Suprapubic skin (tissue), 4 donors: ENCODE results near the gene USP6NL. TPM values are rescaled to one million over a fixed set of nuclear protein-coding genes. Genes with fewer than 3 reads are reported as not detected.
A peak's percentile ranks its signal among the peaks of the same experiment; 100 is the strongest.

Experiments used
- DNase-seq, 2 donors: peaks; one replicate each; pipeline ENCODE4 v3.0.0-alpha.2; 2019; ENCODE audit warnings: low spot score in 2 of 2
- H3K27ac ChIP-seq: fragments of 200-600 bp; sonication (generic); one replicate; pipeline ENCODE4 v1.5.1; 2019
- H3K27me3 ChIP-seq: fragments of 200-600 bp; sonication (generic); one replicate; pipeline ENCODE4 v1.5.1; 2019
- H3K36me3 ChIP-seq: fragments of 200-600 bp; sonication (generic); one replicate; pipeline ENCODE4 v1.5.1; 2019
- H3K4me1 ChIP-seq: fragments of 200-600 bp; sonication (generic); one replicate; pipeline ENCODE4 v1.5.1; 2019
- H3K4me3 ChIP-seq: fragments of 200-600 bp; sonication (generic); one replicate; pipeline ENCODE4 v1.5.1; 2019; ENCODE audit warnings: mild to moderate bottlenecking
- H3K9me3 ChIP-seq: fragments of 200-600 bp; sonication (generic); one replicate; pipeline ENCODE4 v1.5.1; 2019
- EP300 ChIP-seq: sonication (generic); formaldehyde crosslinking; IDR thresholded peaks from one replicate; pipeline ENCODE4 v1.6.1; 2017; ENCODE audit warnings: antibody characterized with exemption
- POLR2A ChIP-seq, 2 donors: fragments of 450-650 bp; IDR thresholded peaks; one replicate each; pipeline ENCODE4 v1.6.1; 2017; ENCODE audit warnings: antibody characterized with exemption in 2 of 2, mild to moderate bottlenecking in 2 of 2, moderate library complexity in 2 of 2
- POLR2AphosphoS5 ChIP-seq, 3 donors: sonication (generic); formaldehyde crosslinking; IDR thresholded peaks; one replicate each; pipeline ENCODE4 v1.6.1; 2017; ENCODE audit warnings: antibody characterized with exemption in 3 of 3
- WGBS: methylation state at CpG from one replicate; pipeline ENCODE4 v1.1.5; 2018; 5-methylcytosine and 5-hydroxymethylcytosine counted together
- total RNA-seq, 4 donors: library from RNA; depleted of rRNA; stranded (reverse); fragments of >200 nt; gene quantifications; one replicate each; pipeline ENCODE4 v1.1.0, GENCODE V29; 2016
- TF ChIP-seq, protein P1 (sequence below), 2 donors: fragments of 200-600 bp in 1 of 2; fragments of 450-650 bp in 1 of 2; sonication (generic) in 1 of 2; IDR thresholded peaks; one replicate each; pipeline ENCODE4 v1.5.1; 2016 to 2019; ENCODE audit warnings: antibody characterized with exemption in 2 of 2, mild to moderate bottlenecking in 1 of 2, moderate library complexity in 1 of 2

The USP6NL gene
- total RNA-seq, 4 donors from 2014 or later: 23.2 to 33.8 (median 27.7) TPM

DNA sequence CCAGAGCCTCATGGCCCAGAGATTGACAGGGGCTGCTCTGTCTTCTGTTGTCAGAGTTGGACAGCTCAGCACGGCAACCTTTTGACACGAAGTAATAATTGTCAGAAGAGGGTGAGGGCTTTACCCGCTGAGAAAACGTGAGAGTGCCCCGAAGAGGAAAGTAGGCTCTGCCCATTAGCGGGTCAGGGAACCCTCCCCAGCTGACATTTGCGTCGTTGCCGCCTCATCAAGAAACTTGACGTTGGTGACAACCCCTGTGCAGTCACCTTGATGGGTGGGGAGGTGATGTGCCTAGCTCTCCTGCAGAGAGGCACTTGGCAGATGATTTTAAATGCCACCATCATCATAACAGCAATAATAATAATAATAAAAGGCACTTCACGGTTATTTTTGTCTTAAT, 202.1 kb downstream of the USP6NL start:
- H3K36me3 ChIP-seq: no peaks in the 10 kb centered on the region
- peak; percentile 13 to 31 for DNase-seq
- 87% methylated on average over 11 of the region's 11 CpGs for WGBS
- TF ChIP-seq POLR2A (IDR thresholded peaks at IDR 0.05) (no peak), POLR2AphosphoS5 (IDR thresholded peaks at IDR 0.05) (no peak), EP300 (no peak)
- TF ChIP-seq, protein P1, sequence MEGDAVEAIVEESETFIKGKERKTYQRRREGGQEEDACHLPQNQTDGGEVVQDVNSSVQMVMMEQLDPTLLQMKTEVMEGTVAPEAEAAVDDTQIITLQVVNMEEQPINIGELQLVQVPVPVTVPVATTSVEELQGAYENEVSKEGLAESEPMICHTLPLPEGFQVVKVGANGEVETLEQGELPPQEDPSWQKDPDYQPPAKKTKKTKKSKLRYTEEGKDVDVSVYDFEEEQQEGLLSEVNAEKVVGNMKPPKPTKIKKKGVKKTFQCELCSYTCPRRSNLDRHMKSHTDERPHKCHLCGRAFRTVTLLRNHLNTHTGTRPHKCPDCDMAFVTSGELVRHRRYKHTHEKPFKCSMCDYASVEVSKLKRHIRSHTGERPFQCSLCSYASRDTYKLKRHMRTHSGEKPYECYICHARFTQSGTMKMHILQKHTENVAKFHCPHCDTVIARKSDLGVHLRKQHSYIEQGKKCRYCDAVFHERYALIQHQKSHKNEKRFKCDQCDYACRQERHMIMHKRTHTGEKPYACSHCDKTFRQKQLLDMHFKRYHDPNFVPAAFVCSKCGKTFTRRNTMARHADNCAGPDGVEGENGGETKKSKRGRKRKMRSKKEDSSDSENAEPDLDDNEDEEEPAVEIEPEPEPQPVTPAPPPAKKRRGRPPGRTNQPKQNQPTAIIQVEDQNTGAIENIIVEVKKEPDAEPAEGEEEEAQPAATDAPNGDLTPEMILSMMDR (IDR thresholded peaks at IDR 0.05): no peak
- no peaks in the 10 kb centered on the region for H3K9me3 ChIP-seq
- H3K4me3 ChIP-seq: no peak overlapping the region
- H3K27me3 ChIP-seq: no peaks in the 10 kb centered on the region
- H3K4me1 ChIP-seq: no peaks in the 10 kb centered on the region
- no peak overlapping the region for H3K27ac ChIP-seq

DNA sequence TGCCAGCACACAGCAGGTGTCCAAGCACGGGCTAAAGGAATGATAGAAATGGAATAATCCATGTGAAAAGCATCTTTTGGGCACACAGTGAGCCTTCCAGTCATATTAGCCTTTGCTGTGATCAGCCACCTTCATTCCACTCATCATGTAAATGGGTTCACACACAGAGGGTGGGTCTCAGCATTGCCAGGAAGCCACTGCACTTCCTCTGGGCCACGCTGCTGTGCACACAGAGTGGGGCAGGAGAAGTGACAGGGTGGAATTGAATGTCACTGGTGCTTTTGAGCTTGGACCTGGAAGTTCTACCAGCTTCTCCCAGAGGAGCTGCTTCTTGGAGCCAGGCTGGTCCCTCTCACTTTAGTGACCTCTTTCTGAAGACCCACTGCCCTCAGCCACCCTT, 203.5 kb downstream of the USP6NL start:
- no peaks in the 10 kb centered on the region for H3K9me3 ChIP-seq
- WGBS: 89% methylated on average over 2 of the region's 2 CpGs
- H3K27ac ChIP-seq: no peak overlapping the region
- no peaks in the 10 kb centered on the region for H3K36me3 ChIP-seq
- TF ChIP-seq POLR2AphosphoS5 (IDR thresholded peaks at IDR 0.05) (no peak), POLR2A (IDR thresholded peaks at IDR 0.05) (no peak), EP300 (no peak)
- TF ChIP-seq, protein P1 (IDR thresholded peaks at IDR 0.05): no peak
- H3K27me3 ChIP-seq: no peaks in the 10 kb centered on the region
- peak in 1 of 2 donors; percentile 32 for DNase-seq
- no peak overlapping the region for H3K4me3 ChIP-seq
- H3K4me1 ChIP-seq: no peaks in the 10 kb centered on the region

DNA sequence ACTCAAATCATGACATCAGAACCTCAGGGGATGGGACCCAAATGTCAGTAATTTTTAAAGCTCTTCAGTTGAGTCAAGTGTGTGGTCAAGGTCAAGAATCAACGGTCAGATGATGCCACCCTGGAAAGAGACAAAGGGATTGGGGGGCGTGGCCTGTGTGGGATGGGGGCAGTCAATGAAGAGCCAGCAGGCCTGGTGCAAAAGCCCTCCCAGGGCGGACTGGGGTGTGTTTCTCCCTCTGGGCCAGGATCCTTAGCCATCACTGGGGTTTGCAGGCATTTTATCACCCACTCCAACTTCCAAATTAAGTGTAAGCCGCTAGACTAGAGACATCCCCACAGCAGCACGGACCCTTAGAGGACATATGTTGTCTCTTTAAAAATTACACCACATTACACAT, 204.7 kb downstream of the USP6NL start:
- DNase-seq: peak in 1 of 2 donors; percentile 54
- Histone ChIP-seq H3K27ac (no peak overlapping the region), H3K4me3 (no peak overlapping the region), H3K27me3 (no peaks in the 10 kb centered on the region), H3K36me3 (no peaks in the 10 kb centered on the region), H3K4me1 (no peaks in the 10 kb centered on the region), H3K9me3 (no peaks in the 10 kb centered on the region)
- WGBS: 85% methylated on average over 5 of the region's 5 CpGs
- TF ChIP-seq POLR2A (IDR thresholded peaks at IDR 0.05) (no peak), POLR2AphosphoS5 (IDR thresholded peaks at IDR 0.05) (no peak), EP300 (no peak)
- TF ChIP-seq, protein P1 (IDR thresholded peaks at IDR 0.05): no peak

DNA sequence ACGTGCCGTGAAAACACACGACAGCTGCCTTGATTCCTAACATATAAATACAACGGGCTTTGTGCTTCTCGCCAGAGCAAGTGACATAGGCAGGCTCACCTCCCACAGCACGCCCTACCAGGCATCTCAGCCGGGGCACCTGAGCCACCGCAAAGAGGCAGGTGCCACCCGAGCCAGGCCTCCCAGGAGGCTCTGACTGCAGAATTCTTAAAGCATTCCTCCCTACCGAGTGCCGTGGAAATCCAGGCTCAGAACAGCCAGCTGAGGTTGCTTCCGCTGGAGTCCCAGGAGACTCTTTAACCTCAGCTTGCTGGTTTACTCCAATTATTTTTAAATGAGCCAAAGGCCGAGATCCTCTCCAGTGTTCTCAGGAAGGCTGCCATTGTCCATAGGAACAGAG, 206.5 kb downstream of the USP6NL start:
- H3K27me3 ChIP-seq: no peaks in the 10 kb centered on the region
- peak in 1 of 2 donors; percentile 26 for DNase-seq
- WGBS: 77% methylated on average over 9 of the region's 13 CpGs
- TF ChIP-seq POLR2AphosphoS5 (IDR thresholded peaks at IDR 0.05) (no peak), EP300 (no peak), POLR2A (IDR thresholded peaks at IDR 0.05) (no peak)
- TF ChIP-seq, protein P1 (IDR thresholded peaks at IDR 0.05): no peak
- H3K4me3 ChIP-seq: no peak overlapping the region
- H3K36me3 ChIP-seq: no peaks in the 10 kb centered on the region
- no peaks in the 10 kb centered on the region for H3K9me3 ChIP-seq
- H3K27ac ChIP-seq: no peak overlapping the region
- H3K4me1 ChIP-seq: no peaks in the 10 kb centered on the region

Other genes starting within 250 kb of the USP6NL start
- 10 to 100 TPM; 47.5 to 92.8 (median 76.6) TPM for gene ECHDC3, start 130.7 kb upstream of the USP6NL start, total RNA-seq
- 1 to 10 TPM; 5.6 to 8.5 (median 6.3) TPM for gene PROSER2, start 211.7 kb upstream of the USP6NL start, total RNA-seq